Mesenteric fat pad (tissue), 1 donor: ENCODE measurements around the gene ALG8. TPM values are rescaled to one million over a fixed set of nuclear protein-coding genes. Genes with fewer than 3 reads are reported as not detected.
"Not testable (repeated sequence)": the region's sequence is repeated elsewhere in the genome, so short reads cannot be mapped to it uniquely, and the experiment has no call there.

Experiments used
- DNase-seq: peaks from one replicate; pipeline ENCODE4 v3.0.0-alpha.2; 2020; ENCODE audit warnings: low spot score
- long read RNA-seq: library from polyadenylated mRNA; unstranded; transcript quantifications from one replicate; pipeline ENCODE4 v2.0.0, GENCODE V29; 2020
- total RNA-seq: library from RNA; stranded (reverse); fragmentation: NEBNext Ultra II Directional; extraction: Animal tissue kit (Norgen Biotek cat#: 25700); gene quantifications from one replicate; pipeline ENCODE4 v1.2.1, GENCODE V29; 2021
- donor health status: DM: yes; HTN: yes; CAD: no.

ALG8 gene
- 46.2 TPM for total RNA-seq
- long read RNA-seq, transcript ALG8-202 (14 exons, 1,677 nt), result minor isoform, 9 of 108 reads
- long read RNA-seq, transcript ALG8-201 (13 exons, 1,675 nt), result major isoform, 77 of 108 reads
- long read RNA-seq, partial matches to known transcripts, result 4 of 108 reads
- long read RNA-seq, other reads (novel, unspliced or antisense), result 17 of 108 reads

- peak; percentile 98 for DNase-seq
Measured at GRCh38 chr11:78139422-78140391, at the start of gene ALG8. TSS of gene ALG8 (minus strand) at chr11:78139626. CDS start at chr11:78139588, 38 bp downstream.

GRCh38 chr11:78188286-78189173 is 49.1 kb upstream of the ALG8 start, which contains the start of the genes KCTD21 and USP35:
TSS of gene KCTD21 (minus strand) at chr11:78188626. CDS start at chr11:78174554, 14,072 bp downstream.
TSS of gene USP35 (plus strand) at chr11:78188919. CDS start at chr11:78196246, 7,327 bp downstream.
- DNase-seq, result peak; percentile 99

- DNase-seq, result no peak
Measured at GRCh38 chr11:78187366-78188285, 48.2 kb upstream of the ALG8 start.

- no peak for DNase-seq
Measured at GRCh38 chr11:78181185-78181584, 41.8 kb upstream of the ALG8 start.

- DNase-seq, result no peak
Measured at GRCh38 chr11:78180751-78181150, 41.3 kb upstream of the ALG8 start.

GRCh38 chr11:78179459-78180071 is 40.1 kb upstream of the ALG8 start:
- no peak for DNase-seq

GRCh38 chr11:78177216-78177615 is 37.8 kb upstream of the ALG8 start:
- no peak for DNase-seq

GRCh38 chr11:78176605-78177141 is 37.2 kb upstream of the ALG8 start:
- DNase-seq, result no peak

- not testable (repeated sequence) for DNase-seq
Measured at GRCh38 chr11:78175862-78176261, 36.4 kb upstream of the ALG8 start.

GRCh38 chr11:78171951-78172350 is 32.5 kb upstream of the ALG8 start:
- no peak for DNase-seq

GRCh38 chr11:78170874-78171549 is 31.6 kb upstream of the ALG8 start:
- DNase-seq, result no peak

- DNase-seq, result no peak
Measured at GRCh38 chr11:78170413-78170812, 31.0 kb upstream of the ALG8 start.

GRCh38 chr11:78168539-78169477 is 29.4 kb upstream of the ALG8 start:
- peak; percentile 93 for DNase-seq

GRCh38 chr11:78166855-78167469 is 27.5 kb upstream of the ALG8 start:
- DNase-seq, result no peak

GRCh38 chr11:78164471-78164870 is 25.0 kb upstream of the ALG8 start:
- no peak for DNase-seq

- DNase-seq, result no peak
Measured at GRCh38 chr11:78163828-78164227, 24.4 kb upstream of the ALG8 start.

- DNase-seq, result no peak
Measured at GRCh38 chr11:78161962-78162371, 22.5 kb upstream of the ALG8 start.
